Measurements from ENCODE around the gene NIF3L1. TPM values are rescaled to one million over a fixed set of nuclear protein-coding genes. Genes with fewer than 3 reads are reported as not detected.

NIF3L1 gene
- total and polyA plus RNA-seq, 2 experiments from 2014 or later = 14.0 to 23.7 TPM

GRCh38 chr2:200869014-200869413, 20.2 kb upstream of the NIF3L1 start:
- no peaks in the 10 kb centered on the region for H4K20me1 ChIP-seq (ENCODE audit: insufficient read depth, poor library complexity, severe bottlenecking)
- no peaks in the 10 kb centered on the region for H3K36me3 ChIP-seq (replicated peaks; ENCODE audit: insufficient read depth, low read depth)
- no peak overlapping the region for H3K27ac ChIP-seq
- 87% methylated on average over 2 of the region's 2 CpGs for WGBS (ENCODE audit: low lambda C conversion rate, missing lambda C conversion rate)
- H3K4me3 ChIP-seq = no peak overlapping the region
- no peaks in the 10 kb centered on the region for H3K9me2 ChIP-seq (replicated peaks; ENCODE audit: insufficient read depth)
- TF ChIP-seq CTCF (IDR thresholded peaks at IDR 0.05; ENCODE audit: poor library complexity) = no peak
- TF ChIP-seq EZH2phosphoT487 (IDR thresholded peaks at IDR 0.05; ENCODE audit: low read depth, severe bottlenecking, unreplicated experiment) = no peak
- no peak for TF ChIP-seq EZH2 (IDR thresholded peaks at IDR 0.05; ENCODE audit: borderline replicate concordance)
- H3K9me3 ChIP-seq (ENCODE audit: low read depth) = no peaks in the 10 kb centered on the region
- no peak for DNase-seq (ENCODE audit: low spot score)
- no peaks in the 10 kb centered on the region for H3K27me3 ChIP-seq
- no peak overlapping the region for H3K4me2 ChIP-seq
- H2AFZ ChIP-seq = no peak overlapping the region
- peaks cover 3% of the 10 kb centered on the region for H3K79me2 ChIP-seq
- H3K4me1 ChIP-seq (ENCODE audit: insufficient read depth) = no peaks in the 10 kb centered on the region

- Histone ChIP-seq H3K27ac (no peak overlapping the region), H3K27me3 (no peaks in the 10 kb centered on the region), H3K9me3 (ENCODE audit: low read depth) (no peaks in the 10 kb centered on the region), H3K9me2 (replicated peaks; ENCODE audit: insufficient read depth) (no peaks in the 10 kb centered on the region), H3K4me2 (no peak overlapping the region), H3K79me2 (no peaks in the 10 kb centered on the region), H4K20me1 (ENCODE audit: insufficient read depth, poor library complexity, severe bottlenecking) (no peaks in the 10 kb centered on the region), H3K4me3 (no peak overlapping the region), H3K36me3 (replicated peaks; ENCODE audit: insufficient read depth, low read depth) (no peaks in the 10 kb centered on the region), H2AFZ (no peak overlapping the region), H3K4me1 (ENCODE audit: insufficient read depth) (no peaks in the 10 kb centered on the region)
- 92% methylated on average over 3 of the region's 3 CpGs for WGBS (ENCODE audit: low lambda C conversion rate, missing lambda C conversion rate)
- TF ChIP-seq CTCF (IDR thresholded peaks at IDR 0.05; ENCODE audit: poor library complexity) = no peak
- no peak for TF ChIP-seq EZH2phosphoT487 (IDR thresholded peaks at IDR 0.05; ENCODE audit: low read depth, severe bottlenecking, unreplicated experiment)
- no peak for TF ChIP-seq EZH2 (IDR thresholded peaks at IDR 0.05; ENCODE audit: borderline replicate concordance)
- DNase-seq (ENCODE audit: low spot score) = no peak
Measured at GRCh38 chr2:200871151-200871550, 18.0 kb upstream of the NIF3L1 start.

- Histone ChIP-seq H3K4me1 (ENCODE audit: insufficient read depth) (no peaks in the 10 kb centered on the region), H3K27me3 (no peaks in the 10 kb centered on the region), H3K79me2 (no peaks in the 10 kb centered on the region), H3K4me2 (no peak overlapping the region), H3K36me3 (replicated peaks; ENCODE audit: insufficient read depth, low read depth) (no peaks in the 10 kb centered on the region), H3K9me2 (replicated peaks; ENCODE audit: insufficient read depth) (no peaks in the 10 kb centered on the region), H3K27ac (no peak overlapping the region), H4K20me1 (ENCODE audit: insufficient read depth, poor library complexity, severe bottlenecking) (no peaks in the 10 kb centered on the region), H2AFZ (no peak overlapping the region), H3K4me3 (no peak overlapping the region), H3K9me3 (ENCODE audit: low read depth) (no peaks in the 10 kb centered on the region)
- WGBS (ENCODE audit: low lambda C conversion rate, missing lambda C conversion rate) = 95% methylated on average over 6 of the region's 6 CpGs
- no peak for TF ChIP-seq EZH2phosphoT487 (IDR thresholded peaks at IDR 0.05; ENCODE audit: low read depth, severe bottlenecking, unreplicated experiment)
- DNase-seq (ENCODE audit: low spot score) = no peak
Measured at GRCh38 chr2:200873560-200873959, 15.6 kb upstream of the NIF3L1 start.

GRCh38 chr2:200877443-200877842, 11.7 kb upstream of the NIF3L1 start:
- H3K79me2 ChIP-seq = no peaks in the 10 kb centered on the region
- no peaks in the 10 kb centered on the region for H3K36me3 ChIP-seq (replicated peaks; ENCODE audit: insufficient read depth, low read depth)
- no peak overlapping the region for H3K4me2 ChIP-seq
- no peaks in the 10 kb centered on the region for H3K9me2 ChIP-seq (replicated peaks; ENCODE audit: insufficient read depth)
- no peaks in the 10 kb centered on the region for H3K9me3 ChIP-seq (ENCODE audit: low read depth)
- no peak for DNase-seq (ENCODE audit: low spot score)
- no peak overlapping the region for H3K4me3 ChIP-seq
- H4K20me1 ChIP-seq (ENCODE audit: insufficient read depth, poor library complexity, severe bottlenecking) = no peaks in the 10 kb centered on the region
- H3K27ac ChIP-seq = no peak overlapping the region
- TF ChIP-seq EZH2phosphoT487 (IDR thresholded peaks at IDR 0.05; ENCODE audit: low read depth, severe bottlenecking, unreplicated experiment) = no peak
- TF ChIP-seq EZH2 (IDR thresholded peaks at IDR 0.05; ENCODE audit: borderline replicate concordance) = no peak
- no peak for TF ChIP-seq CTCF (IDR thresholded peaks at IDR 0.05; ENCODE audit: poor library complexity)
- no peaks in the 10 kb centered on the region for H3K27me3 ChIP-seq
- H3K4me1 ChIP-seq (ENCODE audit: insufficient read depth) = no peaks in the 10 kb centered on the region
- H2AFZ ChIP-seq = no peak overlapping the region
